Endothelial cell of umbilical vein (primary cell): ENCODE data around the gene PADI1.

Source experiments
- EZH2 ChIP-seq: IDR thresholded peaks from 2 replicates; pipeline ENCODE4 v1.6.1; 2012; ENCODE audit warnings: borderline replicate concordance, low read depth, mild to moderate bottlenecking, moderate library complexity, low read length, inconsistent platforms; ENCODE audit not compliant: severe bottlenecking
- FOS ChIP-seq: IDR thresholded peaks from 2 replicates; pipeline ENCODE4 v1.6.1; 2011; ENCODE audit warnings: mild to moderate bottlenecking, low read length, moderate library complexity, borderline replicate concordance; ENCODE audit not compliant: insufficient read depth
- JUN ChIP-seq: IDR thresholded peaks from 2 replicates; pipeline ENCODE4 v1.6.1; 2011; ENCODE audit warnings: borderline replicate concordance, low read depth; ENCODE audit not compliant: insufficient read length, insufficient read depth
- POLR2A ChIP-seq: IDR thresholded peaks from 2 replicates; pipeline ENCODE4 v1.6.1; 2012; ENCODE audit warnings: low read depth, mild to moderate bottlenecking, control low read depth, low read length
- POLR2AphosphoS5 ChIP-seq: IDR thresholded peaks from 2 replicates; pipeline ENCODE4 v1.6.1; 2012; ENCODE audit warnings: low read depth, mild to moderate bottlenecking, control low read depth, low read length, moderate library complexity; ENCODE audit not compliant: insufficient read depth
- TF ChIP-seq, protein P1 (sequence below), 2 donors: IDR thresholded peaks; 1 replicate in 1 of 2; 2 replicates in 1 of 2; pipeline ENCODE4 v1.5.1; 2011; ENCODE audit warnings: low read length in 2 of 2, mild to moderate bottlenecking in 2 of 2, moderate library complexity in 2 of 2, control low read depth in 1 of 2, inconsistent platforms in 1 of 2, low read depth in 1 of 2; ENCODE audit not compliant: insufficient read depth in 1 of 2; ENCODE audit errors: extremely low read depth in 1 of 2

DNA sequence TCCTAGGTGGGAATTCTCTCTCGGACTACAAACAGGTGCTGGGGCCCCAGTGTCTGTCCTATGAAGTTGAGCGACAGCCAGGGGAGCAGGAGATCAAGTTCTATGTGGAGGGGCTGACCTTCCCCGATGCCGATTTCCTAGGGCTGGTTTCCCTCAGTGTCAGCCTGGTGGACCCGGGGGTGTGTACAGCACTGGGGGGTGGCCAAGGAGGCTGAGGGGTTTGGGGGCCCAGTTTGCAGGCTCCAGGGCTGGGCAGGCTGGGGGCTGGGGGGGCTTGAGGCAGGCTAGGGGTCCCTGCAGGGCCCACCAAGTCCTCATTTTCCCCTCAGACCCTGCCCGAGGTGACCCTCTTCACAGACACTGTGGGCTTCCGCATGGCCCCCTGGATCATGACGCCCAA lies 23.7 kb downstream of the PADI1 start:
- TF ChIP-seq, protein P1, sequence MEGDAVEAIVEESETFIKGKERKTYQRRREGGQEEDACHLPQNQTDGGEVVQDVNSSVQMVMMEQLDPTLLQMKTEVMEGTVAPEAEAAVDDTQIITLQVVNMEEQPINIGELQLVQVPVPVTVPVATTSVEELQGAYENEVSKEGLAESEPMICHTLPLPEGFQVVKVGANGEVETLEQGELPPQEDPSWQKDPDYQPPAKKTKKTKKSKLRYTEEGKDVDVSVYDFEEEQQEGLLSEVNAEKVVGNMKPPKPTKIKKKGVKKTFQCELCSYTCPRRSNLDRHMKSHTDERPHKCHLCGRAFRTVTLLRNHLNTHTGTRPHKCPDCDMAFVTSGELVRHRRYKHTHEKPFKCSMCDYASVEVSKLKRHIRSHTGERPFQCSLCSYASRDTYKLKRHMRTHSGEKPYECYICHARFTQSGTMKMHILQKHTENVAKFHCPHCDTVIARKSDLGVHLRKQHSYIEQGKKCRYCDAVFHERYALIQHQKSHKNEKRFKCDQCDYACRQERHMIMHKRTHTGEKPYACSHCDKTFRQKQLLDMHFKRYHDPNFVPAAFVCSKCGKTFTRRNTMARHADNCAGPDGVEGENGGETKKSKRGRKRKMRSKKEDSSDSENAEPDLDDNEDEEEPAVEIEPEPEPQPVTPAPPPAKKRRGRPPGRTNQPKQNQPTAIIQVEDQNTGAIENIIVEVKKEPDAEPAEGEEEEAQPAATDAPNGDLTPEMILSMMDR (IDR thresholded peaks at IDR 0.05; ENCODE audit: extremely low read depth in 1 of 2, insufficient read depth in 1 of 2, low read depth in 1 of 2, low read length in 2 of 2): no peak
- TF ChIP-seq FOS (no peak), POLR2AphosphoS5 (no peak), EZH2 (no peak), JUN (no peak), POLR2A (no peak)
